Skeletal muscle tissue (tissue), 4 donors: ENCODE results near the gene YIPF2. TPM values are rescaled to one million over a fixed set of nuclear protein-coding genes. Genes with fewer than 3 reads are reported as not detected.
A peak's percentile ranks its signal among the peaks of the same experiment; 100 is the strongest.

Experiments used
- H3K27ac ChIP-seq: one replicate; pipeline ENCODE4 v1.7.0; 2013; ENCODE audit warnings: mild to moderate bottlenecking, low read depth, low read length, inconsistent platforms
- H3K27me3 ChIP-seq, 3 donors: one replicate each; pipeline ENCODE4 v1.7.0; 2013; ENCODE audit warnings: low read length in 3 of 3; ENCODE audit not compliant: control insufficient read depth in 3 of 3, insufficient read depth in 3 of 3
- H3K36me3 ChIP-seq, 3 donors: one replicate each; pipeline ENCODE4 v1.7.0; 2013; ENCODE audit warnings: low read length in 3 of 3; ENCODE audit not compliant: control insufficient read depth in 3 of 3, insufficient read depth in 3 of 3
- H3K4me1 ChIP-seq, 3 donors: one replicate each; pipeline ENCODE4 v1.7.0; 2013; ENCODE audit warnings: low read length in 3 of 3, mild to moderate bottlenecking in 3 of 3; ENCODE audit not compliant: control insufficient read depth in 3 of 3, insufficient read depth in 3 of 3
- H3K4me3 ChIP-seq, 3 donors: one replicate each; pipeline ENCODE4 v1.7.0; 2013; ENCODE audit warnings: low read length in 3 of 3
- H3K9ac ChIP-seq, 3 donors: one replicate each; pipeline ENCODE4 v1.7.0; 2013; ENCODE audit warnings: low read length in 3 of 3, mild to moderate bottlenecking in 3 of 3, moderate library complexity in 2 of 3, low read depth in 1 of 3
- H3K9me3 ChIP-seq, 3 donors: one replicate each; pipeline ENCODE4 v1.7.0; 2013; ENCODE audit warnings: low read length in 3 of 3; ENCODE audit not compliant: control insufficient read depth in 3 of 3
- total RNA-seq: library from RNA; depleted of rRNA; stranded (reverse); fragments of >200 nt; gene quantifications from one replicate; pipeline ENCODE4 v1.2.3, GENCODE V29; 2014
- donor health status: Osteomylitis.

The YIPF2 gene
- total RNA-seq, 1 donor from 2014 or later: 30.3 TPM

DNA sequence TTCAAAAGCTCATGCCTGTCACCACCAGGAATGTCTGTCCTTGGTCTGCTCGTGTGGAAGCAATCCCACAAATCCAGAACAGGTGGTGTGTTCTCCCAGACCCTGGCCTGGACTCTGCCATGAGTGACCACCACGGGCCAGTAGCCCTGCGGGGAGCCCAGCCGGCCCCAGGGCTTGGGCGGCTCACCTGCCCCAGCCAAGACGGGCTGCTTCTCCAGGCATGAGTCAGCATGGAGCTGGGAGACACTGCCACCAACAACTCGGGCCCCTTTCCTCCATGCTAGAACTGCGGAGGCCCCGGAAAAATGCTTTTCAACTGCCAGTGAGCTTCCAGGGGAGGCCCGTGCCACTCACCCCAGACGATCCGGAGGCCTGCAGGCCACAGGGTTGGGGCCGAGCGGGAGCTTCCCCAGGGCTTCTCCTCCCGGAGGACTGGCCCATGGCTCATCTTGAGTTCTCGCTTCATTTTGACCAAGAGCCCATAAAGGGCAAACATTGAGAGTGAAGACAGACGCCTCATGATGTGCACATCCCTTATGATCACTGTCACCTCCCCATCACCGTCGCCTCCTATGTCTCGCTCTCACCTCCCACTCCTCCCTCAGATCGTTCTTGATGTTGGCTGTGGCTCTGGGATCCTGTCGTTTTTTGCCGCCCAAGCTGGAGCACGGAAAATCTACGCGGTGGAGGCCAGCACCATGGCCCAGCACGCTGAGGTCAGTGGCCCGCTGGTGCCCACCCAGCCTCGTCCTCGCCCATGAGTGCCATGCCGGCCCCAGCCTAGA, 16.7 kb downstream of the YIPF2 start:
- no peak overlapping the region for H3K4me3 ChIP-seq
- H3K9ac ChIP-seq: peak overlapping the region; percentile 27 to 54 (median 38)
- peaks cover 45 to 63% (median 53%) of the 10 kb centered on the region in 3 donors for H3K36me3 ChIP-seq
- peak overlapping the region; percentile 85 for H3K27ac ChIP-seq
- H3K27me3 ChIP-seq: no peaks in the 10 kb centered on the region
- H3K9me3 ChIP-seq: no peaks in the 10 kb centered on the region
- H3K4me1 ChIP-seq: peaks cover 24 to 46% (median 28%) of the 10 kb centered on the region in 3 donors

DNA sequence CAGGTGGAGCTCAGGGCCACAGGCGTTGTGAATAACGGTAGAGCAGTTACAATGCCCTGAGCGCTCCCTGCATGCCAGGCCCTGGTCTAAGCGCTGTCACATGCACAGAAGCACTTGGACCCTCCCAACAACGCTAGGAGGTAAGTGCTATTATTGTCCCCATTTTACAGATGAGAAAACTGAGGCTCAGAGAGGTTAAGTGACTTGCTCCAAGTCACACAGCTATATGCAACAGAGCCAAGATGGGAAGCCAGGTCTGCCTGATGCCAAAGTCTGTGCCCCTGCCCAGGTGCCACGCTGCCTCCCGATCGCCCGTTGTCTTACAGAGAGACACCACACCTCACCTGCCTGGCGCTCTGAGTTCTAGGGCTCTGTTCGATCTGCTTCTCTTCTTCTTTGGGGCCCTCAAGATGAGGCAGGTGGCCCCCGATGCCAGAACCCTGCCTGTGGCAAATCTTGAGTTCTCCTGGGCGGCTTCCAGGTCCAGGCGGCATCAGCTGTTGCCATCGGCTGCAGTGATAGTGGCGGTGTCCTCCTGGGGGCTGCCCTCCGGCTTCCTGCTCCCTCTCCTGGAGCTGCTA, 20.0 kb downstream of the YIPF2 start:
- Histone ChIP-seq H3K9me3 (no peaks in the 10 kb centered on the region), H3K27me3 (no peaks in the 10 kb centered on the region), H3K36me3 (peaks cover 37 to 44% (median 37%) of the 10 kb centered on the region in 3 donors), H3K27ac (no peak overlapping the region), H3K4me1 (peaks cover 18 to 33% (median 24%) of the 10 kb centered on the region in 3 donors), H3K9ac (no peak overlapping the region), H3K4me3 (no peak overlapping the region)

DNA sequence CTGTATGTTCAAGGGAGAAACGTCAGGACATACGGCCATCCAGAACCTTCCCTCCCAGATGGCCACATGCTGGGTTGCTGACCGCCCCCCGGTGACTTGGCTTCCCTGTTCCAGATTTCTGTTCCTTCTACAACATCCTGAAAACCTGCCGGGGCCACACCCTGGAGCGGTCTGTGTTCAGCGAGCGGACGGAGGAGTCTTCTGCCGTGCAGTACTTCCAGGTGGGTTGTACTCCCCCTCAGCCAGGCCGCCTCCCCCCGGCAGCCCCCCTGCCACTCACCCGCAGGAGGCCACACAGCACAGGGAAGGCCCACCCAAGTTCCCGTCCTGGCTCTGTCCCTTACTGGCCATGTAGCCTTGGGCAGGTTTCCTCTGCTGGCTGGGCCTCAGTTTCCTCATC, 20.5 kb downstream of the YIPF2 start:
- Histone ChIP-seq H3K36me3 (peaks cover 37 to 44% (median 37%) of the 10 kb centered on the region in 3 donors), H3K4me3 (no peak overlapping the region), H3K27me3 (no peaks in the 10 kb centered on the region), H3K4me1 (peaks cover 18 to 32% (median 24%) of the 10 kb centered on the region in 3 donors), H3K9ac (no peak overlapping the region), H3K27ac (no peak overlapping the region), H3K9me3 (no peaks in the 10 kb centered on the region)

DNA sequence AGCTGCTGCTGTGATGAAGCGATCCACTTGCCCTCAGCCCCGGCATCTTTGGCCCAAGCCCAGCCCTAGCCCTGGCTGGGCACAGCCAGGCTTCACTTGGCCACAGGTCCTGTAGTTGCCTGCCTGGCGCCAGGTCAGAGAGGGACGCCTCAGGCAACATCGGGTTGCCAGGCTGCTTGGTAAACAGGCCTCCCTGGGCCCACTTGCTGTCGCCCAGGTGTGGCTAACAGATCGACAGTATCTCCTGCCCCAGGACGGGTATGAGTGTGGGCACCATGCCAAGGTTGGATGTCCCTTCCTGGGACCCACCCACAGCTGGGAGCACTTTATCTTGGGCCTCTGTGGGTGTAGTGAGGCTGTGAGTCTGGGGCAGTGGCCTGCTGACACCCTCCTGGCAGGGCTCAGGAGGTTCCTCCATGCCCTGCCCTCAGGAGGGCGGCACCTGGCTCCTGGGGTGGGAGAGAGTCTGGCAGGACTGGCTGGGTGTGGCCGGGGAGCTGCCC, 29.2 kb downstream of the YIPF2 start:
- Histone ChIP-seq H3K27me3 (no peaks in the 10 kb centered on the region), H3K36me3 (no peaks in the 10 kb centered on the region), H3K9ac (peak overlapping the region; percentile 68 to 80 (median 77)), H3K4me3 (peak overlapping the region in 2 of 3 donors; percentile 35 to 52), H3K9me3 (no peaks in the 10 kb centered on the region), H3K4me1 (peaks cover 48 to 77% (median 71%) of the 10 kb centered on the region in 3 donors), H3K27ac (peak overlapping the region; percentile 93)

DNA sequence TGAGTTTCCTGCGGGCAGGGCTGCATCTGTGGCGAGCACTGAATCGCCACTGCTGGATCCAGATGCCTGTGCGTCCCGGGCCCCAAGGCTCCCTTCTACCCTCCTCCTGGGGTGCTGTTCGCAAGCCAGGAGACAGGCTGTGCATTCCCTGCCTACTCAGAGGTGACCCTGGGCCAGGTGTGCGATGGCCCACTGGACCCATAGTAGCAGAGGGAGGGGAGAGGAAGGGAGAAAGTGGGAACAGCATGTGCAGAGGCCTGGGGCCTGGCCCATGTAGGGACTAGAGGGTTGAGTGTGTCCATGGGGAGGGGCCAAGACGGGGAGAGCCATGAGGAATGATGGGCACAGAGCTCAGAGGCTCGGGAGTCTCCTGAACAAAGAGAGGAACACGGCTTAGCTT, 29.8 kb downstream of the YIPF2 start:
- Histone ChIP-seq H3K4me3 (peak overlapping the region; percentile 22 to 41 (median 29)), H3K9me3 (no peaks in the 10 kb centered on the region), H3K4me1 (peaks cover 54 to 77% (median 73%) of the 10 kb centered on the region in 3 donors), H3K27ac (peak overlapping the region; percentile 93), H3K36me3 (no peaks in the 10 kb centered on the region), H3K27me3 (no peaks in the 10 kb centered on the region), H3K9ac (peak overlapping the region; percentile 48 to 80 (median 59))

DNA sequence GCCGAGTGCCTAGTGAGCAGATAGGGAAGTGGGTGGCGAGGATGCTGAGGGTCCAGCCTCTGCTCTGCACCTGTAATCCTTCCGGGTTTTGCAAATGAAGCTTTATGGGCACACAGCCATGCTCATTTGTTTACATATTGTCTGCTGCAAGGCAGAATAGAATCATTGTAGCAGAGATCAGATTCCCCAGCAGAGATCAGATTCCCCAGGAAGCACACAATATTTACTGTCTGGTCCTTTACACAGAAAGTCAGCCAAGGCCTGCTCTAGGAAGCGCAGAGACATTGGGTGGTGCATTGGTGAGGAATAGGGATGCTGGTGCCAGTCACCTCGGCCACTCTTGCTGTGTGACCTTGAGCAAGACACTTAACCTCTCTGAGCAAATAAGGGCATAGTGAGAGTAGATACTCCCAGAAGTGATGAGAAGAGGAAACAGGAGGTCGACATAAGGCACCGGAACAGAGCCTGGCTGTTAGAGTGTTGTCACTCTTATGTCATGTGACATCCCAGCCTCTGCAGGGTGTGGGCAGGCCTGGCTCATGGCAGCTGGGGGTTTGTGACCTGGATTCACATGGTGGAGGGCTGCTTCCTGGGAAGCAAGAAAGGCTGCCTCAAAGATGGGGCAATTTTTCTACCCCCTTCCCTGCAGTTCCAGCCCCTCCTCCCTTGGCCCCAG, 31.4 kb downstream of the YIPF2 start:
- Histone ChIP-seq H3K27me3 (no peaks in the 10 kb centered on the region), H3K36me3 (no peaks in the 10 kb centered on the region), H3K9me3 (no peaks in the 10 kb centered on the region), H3K4me1 (peaks cover 67 to 92% (median 87%) of the 10 kb centered on the region in 3 donors), H3K4me3 (peak overlapping the region in 2 of 3 donors; percentile 25 to 35), H3K27ac (peak overlapping the region; percentile 91), H3K9ac (peak overlapping the region in 2 of 3 donors; percentile 63 to 79)

DNA sequence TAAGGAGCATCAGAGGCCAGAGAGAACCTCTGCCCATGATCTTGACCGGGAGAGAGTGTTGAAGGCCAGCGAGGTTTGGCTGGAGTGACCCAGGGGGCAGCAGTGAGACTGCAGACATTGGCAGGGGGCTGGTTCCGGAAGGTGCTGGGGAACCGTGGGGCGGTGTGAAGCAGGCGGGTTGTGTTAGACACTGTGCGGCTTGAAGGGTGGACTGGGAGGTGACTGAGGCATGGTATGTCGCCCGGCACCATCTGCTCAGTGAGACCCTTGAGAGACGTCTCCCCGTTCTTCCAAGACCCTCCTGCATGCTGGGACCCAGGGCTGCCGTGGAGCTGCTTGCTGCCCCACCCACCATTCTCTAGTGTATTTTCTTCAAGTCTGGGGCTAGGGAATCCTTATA, 32.5 kb downstream of the YIPF2 start:
- Histone ChIP-seq H3K9ac (peak overlapping the region; percentile 63 to 79 (median 74)), H3K4me1 (peaks cover 77 to 92% (median 88%) of the 10 kb centered on the region in 3 donors), H3K27me3 (no peaks in the 10 kb centered on the region), H3K9me3 (no peaks in the 10 kb centered on the region), H3K36me3 (no peaks in the 10 kb centered on the region), H3K4me3 (peak overlapping the region; percentile 25 to 35 (median 35)), H3K27ac (peak overlapping the region; percentile 91)

DNA sequence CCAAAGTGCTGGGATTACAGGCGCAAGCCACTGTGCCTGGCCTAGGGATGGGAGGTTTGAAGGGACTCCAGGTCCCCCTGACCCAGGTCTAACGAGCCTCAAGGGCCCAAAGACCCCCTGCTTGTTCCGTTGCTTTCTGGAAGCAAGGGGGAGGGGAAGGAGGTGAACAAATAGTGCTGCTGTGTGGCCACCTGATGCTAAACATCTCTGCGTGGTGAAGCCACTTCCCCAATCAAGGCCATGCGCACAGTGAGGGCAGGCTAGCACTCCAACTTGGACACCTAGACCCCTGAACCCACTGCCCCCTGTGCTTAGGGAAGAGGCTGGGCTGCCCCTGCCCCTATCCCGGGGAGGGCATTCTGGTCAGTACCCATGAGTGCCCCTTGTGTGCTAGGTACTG, 33.1 kb downstream of the YIPF2 start:
- Histone ChIP-seq H3K4me1 (peaks cover 80 to 93% (median 90%) of the 10 kb centered on the region in 3 donors), H3K27ac (peak overlapping the region; percentile 91)

DNA sequence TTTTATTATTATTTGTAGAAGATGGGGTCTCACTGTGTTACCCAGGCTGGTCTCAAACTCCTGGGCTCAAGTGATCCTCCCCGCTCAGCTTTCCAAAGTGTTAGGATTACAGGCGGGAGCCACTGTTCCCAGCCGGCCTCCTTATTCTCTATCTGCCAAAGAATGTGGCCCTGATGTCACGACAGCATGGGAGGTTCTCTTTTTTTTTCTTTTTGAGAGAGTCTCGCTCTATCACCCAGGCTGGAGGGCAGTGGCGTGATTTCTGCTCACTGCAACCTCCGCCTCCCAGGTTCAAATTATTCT, 33.6 kb downstream of the YIPF2 start:
- Histone ChIP-seq H3K4me1 (peaks cover 80 to 88% (median 85%) of the 10 kb centered on the region in 3 donors), H3K27me3 (no peaks in the 10 kb centered on the region), H3K4me3 (no peak overlapping the region), H3K9ac (peak overlapping the region in 2 of 3 donors; percentile 14 to 79), H3K9me3 (no peaks in the 10 kb centered on the region), H3K36me3 (no peaks in the 10 kb centered on the region), H3K27ac (peak overlapping the region; percentile 91)

More for the DNA sequence above, 33.1 kb downstream of the YIPF2 start:
- H3K4me3 ChIP-seq: peak overlapping the region in 2 of 3 donors; percentile 25 to 35
- H3K36me3 ChIP-seq: no peaks in the 10 kb centered on the region
- H3K9me3 ChIP-seq: no peaks in the 10 kb centered on the region
- peak overlapping the region; percentile 63 to 79 (median 74) for H3K9ac ChIP-seq
- H3K27me3 ChIP-seq: no peaks in the 10 kb centered on the region
